Measurements from ENCODE around the gene KRTAP10-11.

DNA sequence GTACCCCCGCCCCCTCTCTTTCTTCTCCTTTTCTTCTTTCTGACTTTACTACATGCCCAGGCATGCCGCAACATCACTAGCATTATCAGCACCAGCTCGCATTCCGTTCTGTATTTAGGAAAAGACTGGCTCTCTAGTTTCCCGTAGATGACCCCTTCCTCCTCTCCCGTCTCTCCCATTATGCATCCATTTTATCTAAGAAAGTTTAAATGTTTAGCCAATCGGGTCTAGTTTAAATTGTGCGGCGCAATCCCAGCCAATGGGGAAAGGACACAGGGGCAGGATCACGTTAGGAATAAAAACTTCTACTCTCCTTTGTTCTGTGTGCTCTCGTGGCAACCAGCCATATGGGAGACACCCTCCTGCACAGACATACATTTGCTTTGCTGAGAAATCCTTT lies 48.2 kb upstream of the KRTAP10-11 start:
- TF ChIP-seq, protein P1, sequence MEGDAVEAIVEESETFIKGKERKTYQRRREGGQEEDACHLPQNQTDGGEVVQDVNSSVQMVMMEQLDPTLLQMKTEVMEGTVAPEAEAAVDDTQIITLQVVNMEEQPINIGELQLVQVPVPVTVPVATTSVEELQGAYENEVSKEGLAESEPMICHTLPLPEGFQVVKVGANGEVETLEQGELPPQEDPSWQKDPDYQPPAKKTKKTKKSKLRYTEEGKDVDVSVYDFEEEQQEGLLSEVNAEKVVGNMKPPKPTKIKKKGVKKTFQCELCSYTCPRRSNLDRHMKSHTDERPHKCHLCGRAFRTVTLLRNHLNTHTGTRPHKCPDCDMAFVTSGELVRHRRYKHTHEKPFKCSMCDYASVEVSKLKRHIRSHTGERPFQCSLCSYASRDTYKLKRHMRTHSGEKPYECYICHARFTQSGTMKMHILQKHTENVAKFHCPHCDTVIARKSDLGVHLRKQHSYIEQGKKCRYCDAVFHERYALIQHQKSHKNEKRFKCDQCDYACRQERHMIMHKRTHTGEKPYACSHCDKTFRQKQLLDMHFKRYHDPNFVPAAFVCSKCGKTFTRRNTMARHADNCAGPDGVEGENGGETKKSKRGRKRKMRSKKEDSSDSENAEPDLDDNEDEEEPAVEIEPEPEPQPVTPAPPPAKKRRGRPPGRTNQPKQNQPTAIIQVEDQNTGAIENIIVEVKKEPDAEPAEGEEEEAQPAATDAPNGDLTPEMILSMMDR (IDR thresholded peaks at IDR 0.05 in 4 of 5, conservative IDR thresholded peaks at IDR 0.05 in 1 of 5), result no peak
- no peak for TF ChIP-seq POLR2A (IDR thresholded peaks at IDR 0.05)
